Fibroblast of lung (primary cell): ENCODE data around the gene GRHPR. TPM values are rescaled to one million over a fixed set of nuclear protein-coding genes. Genes with fewer than 3 reads are reported as not detected.

ENCODE experiments used
- DNase-seq, 2 donors: peaks; one replicate each; pipeline versions ENCODE4 v3.0.0 to v3.0.0-alpha.2; 2010; ENCODE audit warnings: low read depth in 2 of 2
- H2AFZ ChIP-seq: 2 replicates; pipeline ENCODE4 v1.5.1; 2012; ENCODE audit warnings: low read length, control low read depth, inconsistent platforms
- H3K27ac ChIP-seq: 2 replicates; pipeline ENCODE4 v1.5.1; 2011; ENCODE audit warnings: low read length, control low read depth; ENCODE audit not compliant: insufficient read depth
- H3K27me3 ChIP-seq: 2 replicates; pipeline ENCODE4 v1.5.1; 2011; ENCODE audit warnings: mild to moderate bottlenecking, low read length; ENCODE audit not compliant: control insufficient read depth, insufficient read depth
- H3K36me3 ChIP-seq: 2 replicates; pipeline ENCODE4 v1.5.1; 2011; ENCODE audit warnings: low read length; ENCODE audit not compliant: control insufficient read depth, insufficient read depth
- H3K4me1 ChIP-seq: 2 replicates; pipeline ENCODE4 v1.5.1; 2011; ENCODE audit warnings: low read length; ENCODE audit not compliant: control insufficient read depth, insufficient read depth; ENCODE audit errors: extremely low read depth
- H3K4me2 ChIP-seq: 2 replicates; pipeline ENCODE4 v1.5.1; 2011; ENCODE audit warnings: low read length, control low read depth; ENCODE audit not compliant: insufficient read depth; ENCODE audit errors: extremely low read depth
- H3K4me3 ChIP-seq, 4 experiments: fragments of 200-600 bp in 1 of 4; sonication (generic) in 1 of 4; replicated peaks in 1 of 4; 2 replicates each; pipeline ENCODE4 v1.5.1; 2011 to 2016; ENCODE audit warnings: low read length in 4 of 4, low read depth in 3 of 4, mild to moderate bottlenecking in 3 of 4, control low read depth in 2 of 4, inconsistent platforms in 1 of 4, mixed read lengths in 1 of 4; ENCODE audit not compliant: insufficient read depth in 1 of 4; ENCODE audit errors: control extremely low read depth in 1 of 4
- H3K79me2 ChIP-seq: 2 replicates; pipeline ENCODE4 v1.5.1; 2012; ENCODE audit warnings: mild to moderate bottlenecking, low read length, inconsistent platforms; ENCODE audit not compliant: control insufficient read depth, insufficient read depth
- H3K9ac ChIP-seq: 2 replicates; pipeline ENCODE4 v1.5.1; 2011; ENCODE audit warnings: mild to moderate bottlenecking, low read length, control low read depth; ENCODE audit not compliant: insufficient read depth
- H3K9me3 ChIP-seq: 2 replicates; pipeline ENCODE4 v1.5.1; 2012; ENCODE audit warnings: low read depth, low read length; ENCODE audit not compliant: control insufficient read depth, insufficient read depth
- H4K20me1 ChIP-seq: 2 replicates; pipeline ENCODE4 v1.5.1; 2011; ENCODE audit warnings: low read length; ENCODE audit not compliant: control insufficient read depth, insufficient read depth; ENCODE audit errors: extremely low read depth
- EZH2 ChIP-seq: IDR thresholded peaks from 2 replicates; pipeline ENCODE4 v1.5.1; 2012; ENCODE audit warnings: low read length, control low read depth, mild to moderate bottlenecking; ENCODE audit errors: missing control alignments
- polyA plus RNA-seq, 2 donors: library from polyadenylated mRNA; depleted of rRNA in 1 of 2; stranded (reverse) in 1 of 2; unstranded in 1 of 2; fragments of >200 nt; gene quantifications; 2 replicates each; pipeline ENCODE4 v1.2.1, GENCODE V29; 2011 to 2012; ENCODE audit warnings: missing spikeins in 1 of 2
- total RNA-seq: library from RNA; depleted of rRNA; stranded (reverse); fragments of >200 nt; gene quantifications from 2 replicates; pipeline ENCODE4 v1.2.1, GENCODE V29; 2014
- TF ChIP-seq, protein P1 (sequence below), 2 donors: IDR thresholded peaks in 1 of 2; conservative IDR thresholded peaks in 1 of 2; 1 replicate in 1 of 2; 2 replicates in 1 of 2; pipeline ENCODE4 v1.5.1; 2011 to 2012; ENCODE audit warnings: low read length in 2 of 2, control low read depth in 1 of 2, inconsistent platforms in 1 of 2, low read depth in 1 of 2, mild to moderate bottlenecking in 1 of 2

The GRHPR gene
- total and polyA plus RNA-seq, 2 donors (not counting 1 experiment from before 2014, with no cell fraction given): 107 to 108 TPM

GRCh38 chr9:37405764-37406380 is 16.6 kb upstream of the GRHPR start:
- no peak for DNase-seq
- Histone ChIP-seq H4K20me1 (no peaks in the 10 kb centered on the region), H2AFZ (no peak overlapping the region), H3K27me3 (peaks cover 3% of the 10 kb centered on the region), H3K9me3 (no peaks in the 10 kb centered on the region), H3K9ac (no peak overlapping the region), H3K4me3 (no peak overlapping the region), H3K4me2 (no peak overlapping the region), H3K36me3 (no peaks in the 10 kb centered on the region), H3K4me1 (no peaks in the 10 kb centered on the region), H3K27ac (no peak overlapping the region), H3K79me2 (no peaks in the 10 kb centered on the region)
- TF ChIP-seq EZH2: no peak
- TF ChIP-seq, protein P1, sequence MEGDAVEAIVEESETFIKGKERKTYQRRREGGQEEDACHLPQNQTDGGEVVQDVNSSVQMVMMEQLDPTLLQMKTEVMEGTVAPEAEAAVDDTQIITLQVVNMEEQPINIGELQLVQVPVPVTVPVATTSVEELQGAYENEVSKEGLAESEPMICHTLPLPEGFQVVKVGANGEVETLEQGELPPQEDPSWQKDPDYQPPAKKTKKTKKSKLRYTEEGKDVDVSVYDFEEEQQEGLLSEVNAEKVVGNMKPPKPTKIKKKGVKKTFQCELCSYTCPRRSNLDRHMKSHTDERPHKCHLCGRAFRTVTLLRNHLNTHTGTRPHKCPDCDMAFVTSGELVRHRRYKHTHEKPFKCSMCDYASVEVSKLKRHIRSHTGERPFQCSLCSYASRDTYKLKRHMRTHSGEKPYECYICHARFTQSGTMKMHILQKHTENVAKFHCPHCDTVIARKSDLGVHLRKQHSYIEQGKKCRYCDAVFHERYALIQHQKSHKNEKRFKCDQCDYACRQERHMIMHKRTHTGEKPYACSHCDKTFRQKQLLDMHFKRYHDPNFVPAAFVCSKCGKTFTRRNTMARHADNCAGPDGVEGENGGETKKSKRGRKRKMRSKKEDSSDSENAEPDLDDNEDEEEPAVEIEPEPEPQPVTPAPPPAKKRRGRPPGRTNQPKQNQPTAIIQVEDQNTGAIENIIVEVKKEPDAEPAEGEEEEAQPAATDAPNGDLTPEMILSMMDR (conservative IDR thresholded peaks at IDR 0.05 in 1 of 2, IDR thresholded peaks at IDR 0.05 in 1 of 2; ENCODE audit: low read depth in 1 of 2, low read length in 2 of 2): no peak

DNA sequence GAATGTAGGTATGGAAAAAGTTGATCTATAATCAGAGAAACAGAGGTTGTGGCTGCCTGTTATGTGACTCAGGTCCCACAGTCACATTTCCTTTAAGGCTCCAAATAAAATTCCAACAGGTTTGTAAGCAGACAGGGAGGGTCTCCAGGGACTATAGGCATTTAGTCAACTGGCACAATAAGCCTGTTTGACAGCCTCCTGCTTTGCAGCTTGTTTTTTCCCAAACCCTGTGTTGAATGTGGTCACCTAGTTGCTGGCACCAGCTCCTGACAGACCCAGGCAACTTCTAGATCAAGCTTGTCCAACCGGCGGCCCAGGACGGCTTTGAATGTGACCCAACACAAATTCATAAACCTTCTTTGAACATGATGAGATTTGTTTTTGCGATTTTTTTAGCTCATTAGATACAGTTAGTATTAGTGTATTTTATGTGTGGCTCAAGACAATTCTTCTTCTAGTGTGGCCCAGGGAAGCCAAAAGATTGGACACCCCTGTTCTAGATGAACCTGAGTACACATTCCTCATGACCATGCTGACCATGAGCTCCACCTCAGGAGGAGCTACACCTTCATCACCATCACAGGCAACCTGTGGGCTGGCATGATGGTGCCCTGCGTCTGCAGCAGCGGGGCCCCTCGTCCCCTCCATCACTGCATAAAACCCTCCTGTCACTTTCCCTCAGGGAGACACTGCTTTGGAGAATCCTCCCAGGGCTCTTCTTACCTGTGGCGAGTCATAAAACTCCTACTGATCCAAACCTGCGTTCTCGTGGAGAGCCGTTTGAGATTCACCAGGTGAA is 15.7 kb upstream of the GRHPR start:
- H4K20me1 ChIP-seq: no peaks in the 10 kb centered on the region
- TF ChIP-seq, protein P1 (conservative IDR thresholded peaks at IDR 0.05 in 1 of 2, IDR thresholded peaks at IDR 0.05 in 1 of 2; ENCODE audit: low read depth in 1 of 2, low read length in 2 of 2): no peak
- TF ChIP-seq EZH2: no peak
- H3K27ac ChIP-seq: no peak overlapping the region
- H3K4me1 ChIP-seq: no peaks in the 10 kb centered on the region
- no peaks in the 10 kb centered on the region for H3K79me2 ChIP-seq
- H3K4me2 ChIP-seq: no peak overlapping the region
- H3K27me3 ChIP-seq: peaks cover 3% of the 10 kb centered on the region
- no peaks in the 10 kb centered on the region for H3K9me3 ChIP-seq
- H3K4me3 ChIP-seq: no peak overlapping the region
- DNase-seq: no peak
- no peaks in the 10 kb centered on the region for H3K36me3 ChIP-seq
- no peak overlapping the region for H3K9ac ChIP-seq
- H2AFZ ChIP-seq: no peak overlapping the region

DNA sequence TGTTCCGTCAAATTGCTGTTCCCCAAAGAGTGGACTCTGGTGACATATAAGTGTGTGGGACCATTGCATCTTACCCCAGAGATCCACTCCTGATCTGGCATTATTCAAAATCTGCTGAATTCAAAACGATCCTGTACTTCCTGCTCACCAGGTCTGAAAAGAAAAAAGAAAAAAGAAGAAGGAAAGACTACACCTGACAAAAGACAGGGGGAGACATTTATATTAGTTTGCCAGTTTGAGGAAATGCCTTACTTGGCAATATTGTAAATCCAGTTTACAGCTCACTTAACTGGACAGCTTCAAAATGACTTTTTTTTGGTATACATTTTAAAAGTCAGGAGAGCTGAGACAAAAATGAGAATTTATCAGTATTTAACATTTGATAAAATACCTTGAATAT is 15.0 kb upstream of the GRHPR start:
- Histone ChIP-seq H4K20me1 (no peaks in the 10 kb centered on the region), H3K4me1 (no peaks in the 10 kb centered on the region), H3K27me3 (peaks cover 3% of the 10 kb centered on the region), H3K4me2 (no peak overlapping the region), H3K4me3 (no peak overlapping the region), H3K79me2 (no peaks in the 10 kb centered on the region), H3K36me3 (no peaks in the 10 kb centered on the region), H3K9ac (no peak overlapping the region), H3K9me3 (no peaks in the 10 kb centered on the region), H2AFZ (no peak overlapping the region), H3K27ac (no peak overlapping the region)
- DNase-seq: no peak
- TF ChIP-seq EZH2: no peak
- TF ChIP-seq, protein P1 (conservative IDR thresholded peaks at IDR 0.05 in 1 of 2, IDR thresholded peaks at IDR 0.05 in 1 of 2; ENCODE audit: low read depth in 1 of 2, low read length in 2 of 2): no peak
